C4-2B (cell line): ENCODE data around the gene ZDHHC16.

Experiments used
- ZFX ChIP-seq: fragments of 450-650 bp; IDR thresholded peaks from 2 replicates; pipeline ENCODE4 v1.6.1; 2017
- TF ChIP-seq, protein P1 (sequence below): fragments of 450-650 bp; conservative IDR thresholded peaks from 2 replicates; pipeline ENCODE4 v1.5.1; 2017; ENCODE audit warnings: mild to moderate bottlenecking

- TF ChIP-seq, protein P1, sequence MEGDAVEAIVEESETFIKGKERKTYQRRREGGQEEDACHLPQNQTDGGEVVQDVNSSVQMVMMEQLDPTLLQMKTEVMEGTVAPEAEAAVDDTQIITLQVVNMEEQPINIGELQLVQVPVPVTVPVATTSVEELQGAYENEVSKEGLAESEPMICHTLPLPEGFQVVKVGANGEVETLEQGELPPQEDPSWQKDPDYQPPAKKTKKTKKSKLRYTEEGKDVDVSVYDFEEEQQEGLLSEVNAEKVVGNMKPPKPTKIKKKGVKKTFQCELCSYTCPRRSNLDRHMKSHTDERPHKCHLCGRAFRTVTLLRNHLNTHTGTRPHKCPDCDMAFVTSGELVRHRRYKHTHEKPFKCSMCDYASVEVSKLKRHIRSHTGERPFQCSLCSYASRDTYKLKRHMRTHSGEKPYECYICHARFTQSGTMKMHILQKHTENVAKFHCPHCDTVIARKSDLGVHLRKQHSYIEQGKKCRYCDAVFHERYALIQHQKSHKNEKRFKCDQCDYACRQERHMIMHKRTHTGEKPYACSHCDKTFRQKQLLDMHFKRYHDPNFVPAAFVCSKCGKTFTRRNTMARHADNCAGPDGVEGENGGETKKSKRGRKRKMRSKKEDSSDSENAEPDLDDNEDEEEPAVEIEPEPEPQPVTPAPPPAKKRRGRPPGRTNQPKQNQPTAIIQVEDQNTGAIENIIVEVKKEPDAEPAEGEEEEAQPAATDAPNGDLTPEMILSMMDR: no peak
- no peak for TF ChIP-seq ZFX
These were observed 37.5 kb downstream of the ZDHHC16 start for GRCh38 chr10:97483506-97483905.
